Activated CD4-positive, alpha-beta T cell treated with anti-CD3 and anti-CD28 coated beads for 36 hours (primary cell): ENCODE measurements around the gene SLC24A3. TPM values are rescaled to one million over a fixed set of nuclear protein-coding genes. Genes with fewer than 3 reads are reported as not detected.
A peak's percentile ranks its signal among the peaks of the same experiment; 100 is the strongest.

Experiments used
- ATAC-seq: fragments of 200-7000 bp; cut with Tn5 transposase; one replicate; pipeline ENCODE4 v1.10.0; 2021; ENCODE audit warnings: mild to moderate bottlenecking, moderate library complexity
- CTCF ChIA-PET: fragments of 350-600 bp; sonication (Branson Sonifier 250); formaldehyde crosslinking; loops from one replicate; lab custom pipeline; 2021; ENCODE audit warnings: antibody characterized with exemption; lab: Charles Lee
- POLR2A ChIA-PET: fragments of 350-600 bp; sonication (Branson Sonifier 250); formaldehyde crosslinking; loops from one replicate; lab custom pipeline; 2021; ENCODE audit warnings: antibody characterized with exemption, inconsistent platforms; lab: Charles Lee
- DNase-seq: peaks from one replicate; pipeline ENCODE4 v3.0.0-alpha.2; 2020
- H3K27ac Mint-ChIP-seq: one replicate; pipeline ENCODE4 v1.8.0; 2021; ENCODE audit warnings: mixed read lengths
- H3K27me3 Mint-ChIP-seq: one replicate; pipeline ENCODE4 v1.8.0; 2021; ENCODE audit warnings: mixed read lengths
- H3K36me3 Mint-ChIP-seq: one replicate; pipeline ENCODE4 v1.8.0; 2021; ENCODE audit warnings: low read depth, mixed read lengths
- H3K4me1 Mint-ChIP-seq: one replicate; pipeline ENCODE4 v1.8.0; 2021; ENCODE audit warnings: mixed read lengths
- H3K4me3 Mint-ChIP-seq: one replicate; pipeline ENCODE4 v1.8.0; 2021; ENCODE audit warnings: mild to moderate bottlenecking, moderate library complexity, mixed read lengths
- H3K9me3 Mint-ChIP-seq: one replicate; pipeline ENCODE4 v1.8.0; 2021; ENCODE audit warnings: low read depth, mixed read lengths
- intact Hi-C, 2 experiments: fragments of 100-400 bp; cut with DNase I in 1 of 2; cut with micrococcal nuclease in 1 of 2; formaldehyde crosslinking; loops; one replicate each; pipeline versions ENCODE4 v1.14.2 to v1.15.1; 2022 to 2024; cut with DNase I, micrococcal nuclease
- total RNA-seq, 2 experiments: library from RNA; stranded (reverse); gene quantifications; one replicate each; pipeline ENCODE4 v1.2.3, GENCODE V29; 2021

SLC24A3 gene
- total RNA-seq, 2 experiments from 2014 or later: not detected

- DNase-seq: no peak
- ChIA-PET POLR2A (no interaction called here), CTCF (no interaction called here)
- Mint-ChIP-seq H3K36me3 (no peaks in the 10 kb centered on the region), H3K27ac (no peak overlapping the region), H3K27me3 (no peaks in the 10 kb centered on the region), H3K4me1 (no peaks in the 10 kb centered on the region), H3K9me3 (no peaks in the 10 kb centered on the region), H3K4me3 (no peak overlapping the region)
- intact Hi-C loops: no loop called here
- ATAC-seq: no peak
Measured at GRCh38 chr20:19314621-19315020, 102.2 kb downstream of the SLC24A3 start.

GRCh38 chr20:19317237-19318069 is 105.0 kb downstream of the SLC24A3 start:
- Mint-ChIP-seq H3K27ac (no peak overlapping the region), H3K4me1 (no peaks in the 10 kb centered on the region), H3K27me3 (no peaks in the 10 kb centered on the region), H3K36me3 (no peaks in the 10 kb centered on the region), H3K9me3 (no peaks in the 10 kb centered on the region), H3K4me3 (no peak overlapping the region)
- ATAC-seq: peak; percentile 51
- DNase-seq: peak; percentile 5
- CTCF ChIA-PET: no interaction called here
- POLR2A ChIA-PET: no interaction called here
- intact Hi-C loops: no loop called here

- no peaks in the 10 kb centered on the region for H3K4me1 Mint-ChIP-seq
- H3K4me3 Mint-ChIP-seq: no peak overlapping the region
- no peaks in the 10 kb centered on the region for H3K36me3 Mint-ChIP-seq
- H3K27ac Mint-ChIP-seq: no peak overlapping the region
- DNase-seq (no peak), ATAC-seq (no peak)
- no peaks in the 10 kb centered on the region for H3K27me3 Mint-ChIP-seq
- H3K9me3 Mint-ChIP-seq: no peaks in the 10 kb centered on the region
- POLR2A ChIA-PET: no interaction called here
- intact Hi-C loops: no loop called here
- CTCF ChIA-PET: no interaction called here
Measured at GRCh38 chr20:19318610-19319009, 106.2 kb downstream of the SLC24A3 start.

- DNase-seq: no peak
- POLR2A ChIA-PET: no interaction called here
- ATAC-seq: no peak
- CTCF ChIA-PET: no interaction called here
- Mint-ChIP-seq H3K9me3 (no peaks in the 10 kb centered on the region), H3K4me1 (no peaks in the 10 kb centered on the region), H3K27me3 (no peaks in the 10 kb centered on the region), H3K36me3 (no peaks in the 10 kb centered on the region), H3K4me3 (no peak overlapping the region), H3K27ac (no peak overlapping the region)
- intact Hi-C loops: no loop called here
Measured at GRCh38 chr20:19320005-19320404, 107.6 kb downstream of the SLC24A3 start.

GRCh38 chr20:19321176-19321575 is 108.7 kb downstream of the SLC24A3 start:
- H3K4me3 Mint-ChIP-seq: no peak overlapping the region
- no peaks in the 10 kb centered on the region for H3K36me3 Mint-ChIP-seq
- DNase-seq: no peak
- H3K27me3 Mint-ChIP-seq: no peaks in the 10 kb centered on the region
- POLR2A ChIA-PET: no interaction called here
- H3K4me1 Mint-ChIP-seq: no peaks in the 10 kb centered on the region
- no peak overlapping the region for H3K27ac Mint-ChIP-seq
- CTCF ChIA-PET: no interaction called here
- no peaks in the 10 kb centered on the region for H3K9me3 Mint-ChIP-seq
- ATAC-seq: no peak
- intact Hi-C loops: no loop called here

- Mint-ChIP-seq H3K27ac (no peak overlapping the region), H3K27me3 (no peaks in the 10 kb centered on the region), H3K4me1 (no peaks in the 10 kb centered on the region), H3K4me3 (no peak overlapping the region), H3K36me3 (no peaks in the 10 kb centered on the region), H3K9me3 (no peaks in the 10 kb centered on the region)
- ChIA-PET POLR2A (no interaction called here), CTCF (no interaction called here)
- intact Hi-C loops: no loop called here
- no peak for DNase-seq
- no peak for ATAC-seq
Measured at GRCh38 chr20:19322061-19322985, 109.9 kb downstream of the SLC24A3 start.

- Mint-ChIP-seq H3K27ac (no peak overlapping the region), H3K27me3 (peaks cover 2% of the 10 kb centered on the region), H3K9me3 (no peaks in the 10 kb centered on the region), H3K36me3 (no peaks in the 10 kb centered on the region), H3K4me1 (no peaks in the 10 kb centered on the region), H3K4me3 (no peak overlapping the region)
- ChIA-PET POLR2A (no interaction called here), CTCF (interaction anchor here (1.4 kb wide), 1 partner anchor 106 kb away, joined by 3 read pairs; no protein-coding TSS in a partner anchor)
- intact Hi-C loops: no loop called here
- no peak for ATAC-seq
- no peak for DNase-seq
Measured at GRCh38 chr20:19327401-19327800, 115.0 kb downstream of the SLC24A3 start.

- Mint-ChIP-seq H3K27ac (no peak overlapping the region), H3K4me3 (no peak overlapping the region), H3K36me3 (no peaks in the 10 kb centered on the region), H3K27me3 (peaks cover 2% of the 10 kb centered on the region), H3K4me1 (no peaks in the 10 kb centered on the region), H3K9me3 (no peaks in the 10 kb centered on the region)
- CTCF ChIA-PET: interaction anchor here (0.7 kb wide), 1 partner anchor 129 kb away, joined by 3 read pairs; no protein-coding TSS in a partner anchor
- POLR2A ChIA-PET: no interaction called here
- intact Hi-C loops: no loop called here
- no peak for DNase-seq
- ATAC-seq: no peak
Measured at GRCh38 chr20:19328676-19329075, 116.2 kb downstream of the SLC24A3 start.

GRCh38 chr20:19330038-19330437 is 117.6 kb downstream of the SLC24A3 start:
- intact Hi-C loops: no loop called here
- ChIA-PET CTCF (no interaction called here), POLR2A (no interaction called here)
- Mint-ChIP-seq H3K27ac (no peak overlapping the region), H3K9me3 (no peaks in the 10 kb centered on the region), H3K27me3 (peaks cover 2% of the 10 kb centered on the region), H3K4me3 (no peak overlapping the region), H3K36me3 (no peaks in the 10 kb centered on the region), H3K4me1 (no peaks in the 10 kb centered on the region)
- DNase-seq (no peak), ATAC-seq (no peak)

GRCh38 chr20:19330731-19331130 is 118.3 kb downstream of the SLC24A3 start:
- ATAC-seq (no peak), DNase-seq (no peak)
- Mint-ChIP-seq H3K4me1 (no peaks in the 10 kb centered on the region), H3K4me3 (no peak overlapping the region), H3K27me3 (peaks cover 2% of the 10 kb centered on the region), H3K27ac (no peak overlapping the region), H3K9me3 (no peaks in the 10 kb centered on the region), H3K36me3 (no peaks in the 10 kb centered on the region)
- CTCF ChIA-PET: no interaction called here
- POLR2A ChIA-PET: no interaction called here
- intact Hi-C loops: no loop called here

- intact Hi-C loops: no loop called here
- H3K27me3 Mint-ChIP-seq: peaks cover 2% of the 10 kb centered on the region
- ATAC-seq (no peak), DNase-seq (no peak)
- ChIA-PET POLR2A (interaction anchor here (0.6 kb wide), 1 partner anchor 42 kb away, joined by 4 read pairs; no protein-coding TSS in a partner anchor), CTCF (no interaction called here)
- no peaks in the 10 kb centered on the region for H3K4me1 Mint-ChIP-seq
- no peaks in the 10 kb centered on the region for H3K36me3 Mint-ChIP-seq
- no peaks in the 10 kb centered on the region for H3K9me3 Mint-ChIP-seq
- no peak overlapping the region for H3K4me3 Mint-ChIP-seq
- no peak overlapping the region for H3K27ac Mint-ChIP-seq
Measured at GRCh38 chr20:19333563-19333962, 121.1 kb downstream of the SLC24A3 start.
